ENCODE measurements around the gene NT5C1B.

The NT5C1B gene

DNA sequence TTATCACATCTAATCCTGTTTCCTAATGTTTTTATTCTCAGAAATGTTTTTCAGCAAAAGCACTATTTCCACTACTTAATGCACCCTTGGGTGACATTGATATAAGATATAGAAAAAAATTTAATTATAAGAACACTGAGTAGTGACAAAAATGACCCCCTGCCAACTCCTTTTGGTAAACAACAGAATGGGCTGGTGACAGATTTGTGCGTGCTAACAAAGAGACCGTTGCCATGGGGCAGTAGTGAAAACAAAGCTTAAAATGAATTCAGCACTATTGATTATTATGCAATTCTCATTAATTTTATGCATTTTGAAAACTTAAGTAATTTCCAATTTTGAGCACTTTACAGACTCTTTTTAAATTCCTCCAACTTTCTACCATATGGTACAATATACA lies 62.0 kb downstream of the NT5C1B start:
- H3K4me3 ChIP-seq (ENCODE audit: low read depth, low read length), result no peak overlapping the region
- no peak for TF ChIP-seq CTCF (IDR thresholded peaks at IDR 0.05; ENCODE audit: borderline replicate concordance, insufficient read depth, low read depth, low read length)

GRCh38 chr2:18526429-18526828 lies 62.9 kb downstream of the NT5C1B start:
- no peak for TF ChIP-seq CTCF (IDR thresholded peaks at IDR 0.05; ENCODE audit: borderline replicate concordance, insufficient read depth, low read depth, low read length)
- H3K4me3 ChIP-seq (ENCODE audit: low read depth, low read length), result no peak overlapping the region

DNA sequence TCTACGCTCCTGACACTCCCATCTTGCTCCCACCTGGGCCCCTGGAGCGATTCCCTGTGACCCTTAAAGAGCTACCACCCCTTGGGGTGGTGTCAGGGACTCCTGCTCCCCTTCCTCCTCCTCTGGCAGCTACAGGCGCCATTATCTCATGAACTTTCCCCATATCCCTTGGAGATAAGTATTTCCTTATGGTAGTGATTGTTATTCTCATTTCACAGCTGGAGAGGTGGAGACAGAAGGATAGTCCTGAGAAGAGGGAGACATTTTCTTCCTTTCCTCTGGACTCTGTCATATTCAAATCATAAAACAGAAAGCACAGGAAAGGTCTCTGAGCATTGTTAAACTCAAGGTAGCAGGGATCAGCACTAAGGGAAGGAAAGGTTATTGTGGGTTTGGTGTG lies 63.5 kb downstream of the NT5C1B start:
- no peak for TF ChIP-seq CTCF (IDR thresholded peaks at IDR 0.05; ENCODE audit: borderline replicate concordance, insufficient read depth, low read depth, low read length)
- no peak overlapping the region for H3K4me3 ChIP-seq (ENCODE audit: low read depth, low read length)

GRCh38 chr2:18525236-18525635 lies 64.1 kb downstream of the NT5C1B start:
- no peak overlapping the region for H3K4me3 ChIP-seq (ENCODE audit: low read depth, low read length)
- TF ChIP-seq CTCF (IDR thresholded peaks at IDR 0.05; ENCODE audit: borderline replicate concordance, insufficient read depth, low read depth, low read length), result no peak

DNA sequence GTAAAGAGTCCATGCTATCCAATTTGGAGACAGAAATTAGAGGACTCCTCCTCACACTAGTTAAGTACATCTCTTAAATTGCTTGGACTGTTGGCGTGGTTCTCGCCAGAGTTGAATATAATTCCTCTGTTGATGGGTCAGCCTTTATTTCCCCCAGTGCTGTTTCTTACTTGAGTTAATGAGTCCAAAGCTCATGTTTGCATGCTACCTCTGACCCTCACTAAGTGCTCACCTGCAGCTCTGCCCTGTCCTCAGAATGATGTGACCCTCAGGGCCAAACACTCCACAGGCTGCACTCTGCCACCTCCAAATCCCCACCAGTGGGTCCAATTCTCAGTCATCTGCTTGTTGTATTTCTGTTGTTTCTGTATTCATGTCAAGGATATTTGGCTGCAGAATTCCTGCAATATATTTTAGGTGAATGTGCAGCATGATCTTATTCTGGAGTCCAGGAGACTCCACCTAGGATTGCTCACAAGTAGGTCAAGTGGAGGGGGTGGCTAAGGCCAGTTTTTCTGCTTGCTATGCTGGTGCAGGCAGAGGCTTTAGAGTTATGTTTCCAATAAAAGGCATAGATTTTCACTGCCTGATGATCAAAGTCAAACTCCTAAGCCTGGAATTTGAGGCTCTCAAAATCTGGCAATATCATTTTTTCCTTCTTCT lies 66.8 kb downstream of the NT5C1B start:
- no peak overlapping the region for H3K4me3 ChIP-seq (ENCODE audit: low read depth, low read length)
- TF ChIP-seq CTCF (IDR thresholded peaks at IDR 0.05; ENCODE audit: borderline replicate concordance, insufficient read depth, low read depth, low read length), result no peak

- TF ChIP-seq CTCF (IDR thresholded peaks at IDR 0.05; ENCODE audit: borderline replicate concordance, insufficient read depth, low read depth, low read length), result peak; percentile 87
- no peak overlapping the region for H3K4me3 ChIP-seq (ENCODE audit: low read depth, low read length)
Measured at GRCh38 chr2:18520451-18521425, 68.6 kb downstream of the NT5C1B start.
